ENCODE results near the gene ASRGL1. TPM values are rescaled to one million over a fixed set of nuclear protein-coding genes. Genes with fewer than 3 reads are reported as not detected.

The ASRGL1 gene
- total and polyA plus RNA-seq, 4 donors: 3.7 to 15.2 (median 8.1) TPM

DNA sequence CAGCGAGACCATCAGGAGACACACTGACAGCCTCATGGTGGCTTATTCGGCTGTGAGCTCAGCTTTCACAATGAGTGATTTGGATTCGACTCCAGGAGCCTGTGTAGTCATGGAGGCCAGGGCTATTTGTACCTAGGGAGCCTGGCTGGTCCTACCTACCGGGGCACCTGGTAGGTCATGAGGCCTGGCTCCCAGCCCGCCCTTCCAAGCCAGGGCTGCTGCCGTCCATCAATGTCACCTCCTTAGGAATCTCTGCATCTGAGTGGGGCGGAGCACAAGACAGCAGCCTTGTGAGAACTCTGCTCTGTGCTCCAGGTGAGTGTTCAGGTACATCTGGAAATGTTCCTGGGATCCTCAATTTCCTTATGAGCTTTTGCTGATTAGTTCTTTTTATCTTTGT, 38.3 kb upstream of the ASRGL1 start, which contains the start of gene SCGB1D4:
SCGB1D4 (minus strand) TSS at position 101 of the 400 bp plus-strand sequence; CDS start at position 36, 65 bp downstream.
- 65% methylated on average over 7 of the region's 7 CpGs for WGBS
- H3K4me1 ChIP-seq (ENCODE audit: control insufficient read depth in 4 of 4, insufficient read depth in 4 of 4, low read length in 3 of 4): no peaks in the 10 kb centered on the region
- no peaks in the 10 kb centered on the region for H3K36me3 ChIP-seq (ENCODE audit: control insufficient read depth in 4 of 4, insufficient read depth in 3 of 4, low read depth in 1 of 4, low read length in 3 of 4)
- TF ChIP-seq, protein P1, sequence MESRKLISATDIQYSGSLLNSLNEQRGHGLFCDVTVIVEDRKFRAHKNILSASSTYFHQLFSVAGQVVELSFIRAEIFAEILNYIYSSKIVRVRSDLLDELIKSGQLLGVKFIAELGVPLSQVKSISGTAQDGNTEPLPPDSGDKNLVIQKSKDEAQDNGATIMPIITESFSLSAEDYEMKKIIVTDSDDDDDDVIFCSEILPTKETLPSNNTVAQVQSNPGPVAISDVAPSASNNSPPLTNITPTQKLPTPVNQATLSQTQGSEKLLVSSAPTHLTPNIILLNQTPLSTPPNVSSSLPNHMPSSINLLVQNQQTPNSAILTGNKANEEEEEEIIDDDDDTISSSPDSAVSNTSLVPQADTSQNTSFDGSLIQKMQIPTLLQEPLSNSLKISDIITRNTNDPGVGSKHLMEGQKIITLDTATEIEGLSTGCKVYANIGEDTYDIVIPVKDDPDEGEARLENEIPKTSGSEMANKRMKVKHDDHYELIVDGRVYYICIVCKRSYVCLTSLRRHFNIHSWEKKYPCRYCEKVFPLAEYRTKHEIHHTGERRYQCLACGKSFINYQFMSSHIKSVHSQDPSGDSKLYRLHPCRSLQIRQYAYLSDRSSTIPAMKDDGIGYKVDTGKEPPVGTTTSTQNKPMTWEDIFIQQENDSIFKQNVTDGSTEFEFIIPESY (IDR thresholded peaks at IDR 0.05): no peak
- no peak for TF ChIP-seq RAD21 (IDR thresholded peaks at IDR 0.05)
- TF ChIP-seq RXRA (IDR thresholded peaks at IDR 0.05): no peak
- TF ChIP-seq, protein P2, sequence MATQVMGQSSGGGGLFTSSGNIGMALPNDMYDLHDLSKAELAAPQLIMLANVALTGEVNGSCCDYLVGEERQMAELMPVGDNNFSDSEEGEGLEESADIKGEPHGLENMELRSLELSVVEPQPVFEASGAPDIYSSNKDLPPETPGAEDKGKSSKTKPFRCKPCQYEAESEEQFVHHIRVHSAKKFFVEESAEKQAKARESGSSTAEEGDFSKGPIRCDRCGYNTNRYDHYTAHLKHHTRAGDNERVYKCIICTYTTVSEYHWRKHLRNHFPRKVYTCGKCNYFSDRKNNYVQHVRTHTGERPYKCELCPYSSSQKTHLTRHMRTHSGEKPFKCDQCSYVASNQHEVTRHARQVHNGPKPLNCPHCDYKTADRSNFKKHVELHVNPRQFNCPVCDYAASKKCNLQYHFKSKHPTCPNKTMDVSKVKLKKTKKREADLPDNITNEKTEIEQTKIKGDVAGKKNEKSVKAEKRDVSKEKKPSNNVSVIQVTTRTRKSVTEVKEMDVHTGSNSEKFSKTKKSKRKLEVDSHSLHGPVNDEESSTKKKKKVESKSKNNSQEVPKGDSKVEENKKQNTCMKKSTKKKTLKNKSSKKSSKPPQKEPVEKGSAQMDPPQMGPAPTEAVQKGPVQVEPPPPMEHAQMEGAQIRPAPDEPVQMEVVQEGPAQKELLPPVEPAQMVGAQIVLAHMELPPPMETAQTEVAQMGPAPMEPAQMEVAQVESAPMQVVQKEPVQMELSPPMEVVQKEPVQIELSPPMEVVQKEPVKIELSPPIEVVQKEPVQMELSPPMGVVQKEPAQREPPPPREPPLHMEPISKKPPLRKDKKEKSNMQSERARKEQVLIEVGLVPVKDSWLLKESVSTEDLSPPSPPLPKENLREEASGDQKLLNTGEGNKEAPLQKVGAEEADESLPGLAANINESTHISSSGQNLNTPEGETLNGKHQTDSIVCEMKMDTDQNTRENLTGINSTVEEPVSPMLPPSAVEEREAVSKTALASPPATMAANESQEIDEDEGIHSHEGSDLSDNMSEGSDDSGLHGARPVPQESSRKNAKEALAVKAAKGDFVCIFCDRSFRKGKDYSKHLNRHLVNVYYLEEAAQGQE (IDR thresholded peaks at IDR 0.05): no peak
- TF ChIP-seq, protein P3, sequence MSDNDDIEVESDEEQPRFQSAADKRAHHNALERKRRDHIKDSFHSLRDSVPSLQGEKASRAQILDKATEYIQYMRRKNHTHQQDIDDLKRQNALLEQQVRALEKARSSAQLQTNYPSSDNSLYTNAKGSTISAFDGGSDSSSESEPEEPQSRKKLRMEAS (IDR thresholded peaks at IDR 0.05): no peak
- no peak for TF ChIP-seq FOXA1 (IDR thresholded peaks at IDR 0.05)
- no peak for TF ChIP-seq HNF4A (conservative IDR thresholded peaks at IDR 0.05)
- no peak for TF ChIP-seq EGR1 (IDR thresholded peaks at IDR 0.05; ENCODE audit: low read depth in 2 of 2)
- TF ChIP-seq JUND (IDR thresholded peaks at IDR 0.05): no peak
- no peak for TF ChIP-seq HNF4G (IDR thresholded peaks at IDR 0.05)
- TF ChIP-seq YY1 (IDR thresholded peaks at IDR 0.05): no peak
- TF ChIP-seq, protein P4, sequence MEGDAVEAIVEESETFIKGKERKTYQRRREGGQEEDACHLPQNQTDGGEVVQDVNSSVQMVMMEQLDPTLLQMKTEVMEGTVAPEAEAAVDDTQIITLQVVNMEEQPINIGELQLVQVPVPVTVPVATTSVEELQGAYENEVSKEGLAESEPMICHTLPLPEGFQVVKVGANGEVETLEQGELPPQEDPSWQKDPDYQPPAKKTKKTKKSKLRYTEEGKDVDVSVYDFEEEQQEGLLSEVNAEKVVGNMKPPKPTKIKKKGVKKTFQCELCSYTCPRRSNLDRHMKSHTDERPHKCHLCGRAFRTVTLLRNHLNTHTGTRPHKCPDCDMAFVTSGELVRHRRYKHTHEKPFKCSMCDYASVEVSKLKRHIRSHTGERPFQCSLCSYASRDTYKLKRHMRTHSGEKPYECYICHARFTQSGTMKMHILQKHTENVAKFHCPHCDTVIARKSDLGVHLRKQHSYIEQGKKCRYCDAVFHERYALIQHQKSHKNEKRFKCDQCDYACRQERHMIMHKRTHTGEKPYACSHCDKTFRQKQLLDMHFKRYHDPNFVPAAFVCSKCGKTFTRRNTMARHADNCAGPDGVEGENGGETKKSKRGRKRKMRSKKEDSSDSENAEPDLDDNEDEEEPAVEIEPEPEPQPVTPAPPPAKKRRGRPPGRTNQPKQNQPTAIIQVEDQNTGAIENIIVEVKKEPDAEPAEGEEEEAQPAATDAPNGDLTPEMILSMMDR (IDR thresholded peaks at IDR 0.05; ENCODE audit: low read depth, low read length, missing input control): no peak
- no peak for TF ChIP-seq GABPA (IDR thresholded peaks at IDR 0.05 in 1 of 2, conservative IDR thresholded peaks at IDR 0.05 in 1 of 2)
- TF ChIP-seq FOXA2 (IDR thresholded peaks at IDR 0.05): no peak
- TF ChIP-seq SP1 (IDR thresholded peaks at IDR 0.05): no peak
- TF ChIP-seq, protein P5, sequence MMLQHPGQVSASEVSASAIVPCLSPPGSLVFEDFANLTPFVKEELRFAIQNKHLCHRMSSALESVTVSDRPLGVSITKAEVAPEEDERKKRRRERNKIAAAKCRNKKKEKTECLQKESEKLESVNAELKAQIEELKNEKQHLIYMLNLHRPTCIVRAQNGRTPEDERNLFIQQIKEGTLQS (IDR thresholded peaks at IDR 0.05): no peak
- no peak for TF ChIP-seq NR2F2 (IDR thresholded peaks at IDR 0.05)
- H3K9me3 ChIP-seq (ENCODE audit: control insufficient read depth in 4 of 4, low read length in 3 of 4): no peaks in the 10 kb centered on the region
- no peak within 1 kb of the TSS for H3K9ac ChIP-seq (ENCODE audit: low read depth in 1 of 2, low read length in 2 of 2)
- no peak within 1 kb of the TSS for H3K4me3 ChIP-seq (ENCODE audit: low read depth in 1 of 3, low read length in 3 of 3)
- peaks cover 0 to 10% (median 1%) of the 10 kb centered on the region in 4 donors for H3K27me3 ChIP-seq (ENCODE audit: control insufficient read depth in 4 of 4, insufficient read depth in 4 of 4, low read length in 3 of 4)
- no peak within 1 kb of the TSS for H3K27ac ChIP-seq (ENCODE audit: low read depth in 1 of 2, low read length in 2 of 2)
- no peak for DNase-seq (ENCODE audit: low spot score)
